B cell (primary cell): ENCODE data around the gene CEBPB.

Experiments used
- CTCF ChIP-seq: fragments of 200-600 bp; IDR thresholded peaks from one replicate; pipeline ENCODE4 v1.8.0; 2022; ENCODE audit warnings: antibody characterized with exemption, mild to moderate bottlenecking
- EZH2 ChIP-seq: IDR thresholded peaks from 2 replicates; pipeline ENCODE4 v1.6.1; 2012; ENCODE audit warnings: borderline replicate concordance, low read depth, mild to moderate bottlenecking, moderate library complexity, low read length; ENCODE audit not compliant: insufficient read depth, poor library complexity, severe bottlenecking

GRCh38 chr20:50237349-50237748 is 46.7 kb downstream of the CEBPB start:
- TF ChIP-seq CTCF (no peak), EZH2 (no peak)
